Ishikawa (cell line): ENCODE measurements around the gene C2CD3.

Experiments
- CEBPB ChIP-seq: IDR thresholded peaks from 2 replicates; pipeline ENCODE4 v1.6.1; 2012
- CREB1 ChIP-seq: IDR thresholded peaks from 2 replicates; pipeline ENCODE4 v1.6.1; 2012; ENCODE audit warnings: low read depth
- EGR1 ChIP-seq: IDR thresholded peaks from 2 replicates; pipeline ENCODE4 v1.6.1; 2012
- EP300 ChIP-seq: IDR thresholded peaks from 2 replicates; pipeline ENCODE4 v1.6.1; 2012; ENCODE audit warnings: borderline replicate concordance
- FOXM1 ChIP-seq: IDR thresholded peaks from 2 replicates; pipeline ENCODE4 v1.6.1; 2012; ENCODE audit warnings: low read depth, borderline replicate concordance
- MAX ChIP-seq: IDR thresholded peaks from 2 replicates; pipeline ENCODE4 v1.6.1; 2012
- NFIC ChIP-seq: IDR thresholded peaks from 2 replicates; pipeline ENCODE4 v1.6.1; 2012
- RAD21 ChIP-seq: IDR thresholded peaks from 2 replicates; pipeline ENCODE4 v1.6.1; 2012; ENCODE audit warnings: low read depth
- REST ChIP-seq: IDR thresholded peaks from 2 replicates; pipeline ENCODE4 v1.6.1; 2012; ENCODE audit warnings: low read depth, mild to moderate bottlenecking
- TAF1 ChIP-seq: IDR thresholded peaks from 2 replicates; pipeline ENCODE4 v1.6.1; 2012; ENCODE audit warnings: low read depth, mild to moderate bottlenecking
- TCF12 ChIP-seq: IDR thresholded peaks from 2 replicates; pipeline ENCODE4 v1.6.1; 2012; ENCODE audit warnings: low read depth
- TEAD4 ChIP-seq: IDR thresholded peaks from 2 replicates; pipeline ENCODE4 v1.6.1; 2012
- USF1 ChIP-seq: IDR thresholded peaks from 2 replicates; pipeline ENCODE4 v1.6.1; 2012
- YY1 ChIP-seq: IDR thresholded peaks from 2 replicates; pipeline ENCODE4 v1.6.1; 2012; ENCODE audit warnings: low read depth
- ZBTB7A ChIP-seq: IDR thresholded peaks from 2 replicates; pipeline ENCODE4 v1.6.1; 2012; ENCODE audit warnings: low read depth

Gene C2CD3

GRCh38 chr11:74001822-74002286 lies 168.9 kb downstream of the C2CD3 start:
- TF ChIP-seq TAF1: no peak
- no peak for TF ChIP-seq MAX
- no peak for TF ChIP-seq FOXM1
- TF ChIP-seq ZBTB7A: no peak
- TF ChIP-seq CEBPB: no peak
- no peak for TF ChIP-seq EP300
- TF ChIP-seq YY1: no peak
- no peak for TF ChIP-seq RAD21
- TF ChIP-seq TCF12: no peak

GRCh38 chr11:74000307-74001133 lies 170.3 kb downstream of the C2CD3 start:
- TF ChIP-seq FOXM1: no peak
- TF ChIP-seq TAF1: no peak
- no peak for TF ChIP-seq EGR1
- TF ChIP-seq CREB1: no peak
- TF ChIP-seq REST: no peak
- no peak for TF ChIP-seq TEAD4
- TF ChIP-seq NFIC: no peak
- no peak for TF ChIP-seq TCF12
- no peak for TF ChIP-seq MAX
- no peak for TF ChIP-seq YY1
- TF ChIP-seq EP300: no peak
- no peak for TF ChIP-seq ZBTB7A

- TF ChIP-seq RAD21 (no peak), FOXM1 (no peak), ZBTB7A (no peak), TCF12 (no peak), YY1 (no peak), MAX (no peak), TEAD4 (no peak), EP300 (no peak), EGR1 (no peak), USF1 (no peak), NFIC (no peak), TAF1 (no peak), CREB1 (no peak), CEBPB (no peak)
Measured at GRCh38 chr11:73999581-74000306, 171.1 kb downstream of the C2CD3 start.

GRCh38 chr11:73998846-73999575 lies 171.8 kb downstream of the C2CD3 start:
- no peak for TF ChIP-seq ZBTB7A
- no peak for TF ChIP-seq USF1
- no peak for TF ChIP-seq TAF1
- no peak for TF ChIP-seq FOXM1
- TF ChIP-seq YY1: no peak
- TF ChIP-seq EGR1: no peak
- TF ChIP-seq CEBPB: no peak
- TF ChIP-seq CREB1: no peak
- TF ChIP-seq TCF12: no peak
- no peak for TF ChIP-seq TEAD4
- no peak for TF ChIP-seq MAX
- no peak for TF ChIP-seq EP300
- no peak for TF ChIP-seq NFIC
- no peak for TF ChIP-seq RAD21
- no peak for TF ChIP-seq REST
